LNCaP clone FGC (cell line): ENCODE data around the gene CYB5B.
"Not testable (repeated sequence)": the region's sequence is repeated elsewhere in the genome, so short reads cannot be mapped to it uniquely, and the experiment has no call there.

Source experiments
- DNase-seq: peaks from one replicate; pipeline ENCODE4 v3.0.0-alpha.2; 2011; ENCODE audit warnings: low read depth
- H3K4me3 ChIP-seq: 2 replicates; pipeline ENCODE4 v1.5.1; 2011; ENCODE audit warnings: mild to moderate bottlenecking, low read depth, low read length, control low read depth
- TF ChIP-seq, protein P1 (sequence below): IDR thresholded peaks from 2 replicates; pipeline ENCODE4 v1.5.1; 2012; ENCODE audit warnings: mild to moderate bottlenecking; ENCODE audit not compliant: control insufficient read depth, insufficient read depth; ENCODE audit errors: extremely low read depth

The CYB5B gene

GRCh38 chr16:69435977-69436820, 11.8 kb downstream of the CYB5B start:
- no peak overlapping the region for H3K4me3 ChIP-seq
- TF ChIP-seq, protein P1, sequence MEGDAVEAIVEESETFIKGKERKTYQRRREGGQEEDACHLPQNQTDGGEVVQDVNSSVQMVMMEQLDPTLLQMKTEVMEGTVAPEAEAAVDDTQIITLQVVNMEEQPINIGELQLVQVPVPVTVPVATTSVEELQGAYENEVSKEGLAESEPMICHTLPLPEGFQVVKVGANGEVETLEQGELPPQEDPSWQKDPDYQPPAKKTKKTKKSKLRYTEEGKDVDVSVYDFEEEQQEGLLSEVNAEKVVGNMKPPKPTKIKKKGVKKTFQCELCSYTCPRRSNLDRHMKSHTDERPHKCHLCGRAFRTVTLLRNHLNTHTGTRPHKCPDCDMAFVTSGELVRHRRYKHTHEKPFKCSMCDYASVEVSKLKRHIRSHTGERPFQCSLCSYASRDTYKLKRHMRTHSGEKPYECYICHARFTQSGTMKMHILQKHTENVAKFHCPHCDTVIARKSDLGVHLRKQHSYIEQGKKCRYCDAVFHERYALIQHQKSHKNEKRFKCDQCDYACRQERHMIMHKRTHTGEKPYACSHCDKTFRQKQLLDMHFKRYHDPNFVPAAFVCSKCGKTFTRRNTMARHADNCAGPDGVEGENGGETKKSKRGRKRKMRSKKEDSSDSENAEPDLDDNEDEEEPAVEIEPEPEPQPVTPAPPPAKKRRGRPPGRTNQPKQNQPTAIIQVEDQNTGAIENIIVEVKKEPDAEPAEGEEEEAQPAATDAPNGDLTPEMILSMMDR, result no peak
- no peak for DNase-seq

GRCh38 chr16:69436896-69437295, 12.5 kb downstream of the CYB5B start:
- no peak overlapping the region for H3K4me3 ChIP-seq
- TF ChIP-seq, protein P1, result no peak
- DNase-seq, result no peak

GRCh38 chr16:69438465-69438864, 14.0 kb downstream of the CYB5B start:
- DNase-seq, result no peak
- H3K4me3 ChIP-seq, result no peak overlapping the region
- TF ChIP-seq, protein P1, result no peak

DNA sequence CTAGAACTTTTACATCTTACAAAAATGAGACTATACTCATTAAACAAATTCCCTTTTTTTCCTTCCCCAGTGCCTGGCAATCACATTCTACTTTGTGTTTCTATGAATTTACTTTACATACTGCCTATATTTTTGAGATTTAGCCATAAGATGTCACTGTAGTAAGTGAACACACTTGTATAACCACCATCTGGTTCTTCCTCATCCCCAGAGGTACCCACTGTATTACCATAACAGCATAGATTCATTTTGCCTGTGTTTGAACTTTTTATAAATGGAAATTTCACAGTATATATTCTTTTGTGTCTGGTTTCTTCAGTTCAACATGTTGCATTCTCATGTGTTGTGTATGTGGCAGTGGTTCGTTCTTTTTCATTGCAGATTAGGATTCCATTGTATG, 15.8 kb downstream of the CYB5B start:
- TF ChIP-seq, protein P1, result no peak
- H3K4me3 ChIP-seq, result no peak overlapping the region
- no peak for DNase-seq

- H3K4me3 ChIP-seq, DNase-seq: not testable (repeated sequence)
Observed at GRCh38 chr16:69441030-69441429, 16.6 kb downstream of the CYB5B start.

- TF ChIP-seq, protein P1, result no peak
- H3K4me3 ChIP-seq, result no peak overlapping the region
- DNase-seq, result no peak
Observed at GRCh38 chr16:69443927-69444631, 19.7 kb downstream of the CYB5B start.

DNA sequence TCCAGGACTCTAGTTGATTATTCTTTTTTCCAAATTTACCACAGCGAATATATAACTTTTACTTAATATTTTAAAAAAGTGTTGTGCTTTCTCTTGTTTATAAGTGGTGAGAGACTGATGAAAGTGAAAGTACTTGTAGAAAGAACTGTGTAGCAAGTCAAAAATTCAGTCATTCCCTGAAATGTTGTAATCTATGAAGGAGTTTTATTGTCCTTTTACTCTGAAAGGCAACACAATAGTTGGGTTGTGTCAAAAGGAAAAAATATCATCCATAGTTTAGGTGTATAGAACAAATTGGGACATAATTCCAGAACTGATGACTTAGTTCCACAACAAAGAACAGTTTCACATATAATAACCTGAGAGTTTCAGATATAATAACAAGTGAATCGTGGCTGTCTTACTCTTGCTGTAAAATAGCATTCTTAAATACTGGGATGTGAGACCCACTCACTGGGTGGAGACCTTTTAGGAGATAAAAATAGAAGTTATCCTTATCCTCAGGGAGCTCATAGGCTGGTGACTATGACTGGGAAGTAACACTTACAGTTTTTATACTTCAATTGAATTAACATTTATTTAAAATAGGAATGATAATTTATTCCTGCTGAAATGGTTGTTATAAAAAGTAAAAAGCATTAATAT, 20.6 kb downstream of the CYB5B start:
- TF ChIP-seq, protein P1, result no peak
- no peak for DNase-seq
- H3K4me3 ChIP-seq, result no peak overlapping the region
